Gastroesophageal sphincter (tissue), 3 donors: ENCODE measurements around the gene LRIG3.

ENCODE experiments used
- EP300 ChIP-seq: sonication (generic); formaldehyde crosslinking; IDR thresholded peaks from one replicate; pipeline ENCODE4 v1.6.1; 2017; ENCODE audit warnings: antibody characterized with exemption, mild to moderate bottlenecking
- POLR2A ChIP-seq, 2 donors: fragments of 450-650 bp; IDR thresholded peaks; one replicate each; pipeline ENCODE4 v1.6.1; 2017; ENCODE audit warnings: antibody characterized with exemption in 2 of 2, mild to moderate bottlenecking in 2 of 2, moderate library complexity in 1 of 2
- POLR2AphosphoS5 ChIP-seq: sonication (generic); formaldehyde crosslinking; IDR thresholded peaks from one replicate; pipeline ENCODE4 v1.6.1; 2017; ENCODE audit warnings: antibody characterized with exemption
- TF ChIP-seq, protein P1 (sequence below), 4 experiments: fragments of 200-600 bp in 2 of 4; fragments of 450-650 bp in 2 of 4; sonication (generic) in 1 of 4; IDR thresholded peaks; one replicate each; pipeline ENCODE4 v1.5.1; 2017 to 2019; ENCODE audit warnings: antibody characterized with exemption in 4 of 4, mild to moderate bottlenecking in 2 of 4, moderate library complexity in 2 of 4

DNA sequence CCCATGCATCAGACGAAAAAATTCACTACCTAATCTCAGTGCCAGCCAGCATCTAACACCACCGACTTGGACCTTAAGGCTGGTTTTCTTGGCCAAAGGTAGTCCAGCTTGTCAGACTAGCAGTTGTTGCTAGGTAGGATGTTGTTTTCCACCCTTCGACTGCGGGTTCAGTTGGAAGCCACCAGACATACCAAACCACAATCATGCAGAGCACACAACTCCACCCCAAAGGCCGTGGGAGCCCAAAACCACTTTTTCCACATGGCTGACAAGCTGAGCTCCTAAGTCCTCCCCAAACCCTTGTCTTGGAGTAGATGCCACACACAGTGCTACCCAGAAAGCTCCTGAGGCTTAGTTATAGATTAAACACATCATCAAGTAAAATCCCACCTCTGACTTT, 46.8 kb downstream of the LRIG3 start:
- TF ChIP-seq, protein P1, sequence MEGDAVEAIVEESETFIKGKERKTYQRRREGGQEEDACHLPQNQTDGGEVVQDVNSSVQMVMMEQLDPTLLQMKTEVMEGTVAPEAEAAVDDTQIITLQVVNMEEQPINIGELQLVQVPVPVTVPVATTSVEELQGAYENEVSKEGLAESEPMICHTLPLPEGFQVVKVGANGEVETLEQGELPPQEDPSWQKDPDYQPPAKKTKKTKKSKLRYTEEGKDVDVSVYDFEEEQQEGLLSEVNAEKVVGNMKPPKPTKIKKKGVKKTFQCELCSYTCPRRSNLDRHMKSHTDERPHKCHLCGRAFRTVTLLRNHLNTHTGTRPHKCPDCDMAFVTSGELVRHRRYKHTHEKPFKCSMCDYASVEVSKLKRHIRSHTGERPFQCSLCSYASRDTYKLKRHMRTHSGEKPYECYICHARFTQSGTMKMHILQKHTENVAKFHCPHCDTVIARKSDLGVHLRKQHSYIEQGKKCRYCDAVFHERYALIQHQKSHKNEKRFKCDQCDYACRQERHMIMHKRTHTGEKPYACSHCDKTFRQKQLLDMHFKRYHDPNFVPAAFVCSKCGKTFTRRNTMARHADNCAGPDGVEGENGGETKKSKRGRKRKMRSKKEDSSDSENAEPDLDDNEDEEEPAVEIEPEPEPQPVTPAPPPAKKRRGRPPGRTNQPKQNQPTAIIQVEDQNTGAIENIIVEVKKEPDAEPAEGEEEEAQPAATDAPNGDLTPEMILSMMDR (IDR thresholded peaks at IDR 0.05): no peak
- TF ChIP-seq POLR2A (IDR thresholded peaks at IDR 0.05) (no peak), POLR2AphosphoS5 (no peak), EP300 (no peak)
